Right lung (tissue), 5 donors: ENCODE data around the gene IFNL1. TPM values are rescaled to one million over a fixed set of nuclear protein-coding genes. Genes with fewer than 3 reads are reported as not detected.
"Not testable (repeated sequence)": the region's sequence is repeated elsewhere in the genome, so short reads cannot be mapped to it uniquely, and the experiment has no call there.

Source experiments
- DNase-seq, 2 donors: peaks; one replicate each; pipeline ENCODE4 v3.0.0-alpha.2; 2013
- polyA plus RNA-seq, 5 donors: library from polyadenylated mRNA; unstranded; fragments of 120-200 nt; gene quantifications; one replicate each; pipeline versions ENCODE4 v1.2.1 to v1.2.3, GENCODE V29; 2013; ENCODE audit warnings: inconsistent platforms in 1 of 5, low replicate concordance in 1 of 5; ENCODE audit not compliant: insufficient read length in 5 of 5, insufficient read depth in 1 of 5

Gene IFNL1
- polyA plus RNA-seq, 5 donors: not detected

DNA sequence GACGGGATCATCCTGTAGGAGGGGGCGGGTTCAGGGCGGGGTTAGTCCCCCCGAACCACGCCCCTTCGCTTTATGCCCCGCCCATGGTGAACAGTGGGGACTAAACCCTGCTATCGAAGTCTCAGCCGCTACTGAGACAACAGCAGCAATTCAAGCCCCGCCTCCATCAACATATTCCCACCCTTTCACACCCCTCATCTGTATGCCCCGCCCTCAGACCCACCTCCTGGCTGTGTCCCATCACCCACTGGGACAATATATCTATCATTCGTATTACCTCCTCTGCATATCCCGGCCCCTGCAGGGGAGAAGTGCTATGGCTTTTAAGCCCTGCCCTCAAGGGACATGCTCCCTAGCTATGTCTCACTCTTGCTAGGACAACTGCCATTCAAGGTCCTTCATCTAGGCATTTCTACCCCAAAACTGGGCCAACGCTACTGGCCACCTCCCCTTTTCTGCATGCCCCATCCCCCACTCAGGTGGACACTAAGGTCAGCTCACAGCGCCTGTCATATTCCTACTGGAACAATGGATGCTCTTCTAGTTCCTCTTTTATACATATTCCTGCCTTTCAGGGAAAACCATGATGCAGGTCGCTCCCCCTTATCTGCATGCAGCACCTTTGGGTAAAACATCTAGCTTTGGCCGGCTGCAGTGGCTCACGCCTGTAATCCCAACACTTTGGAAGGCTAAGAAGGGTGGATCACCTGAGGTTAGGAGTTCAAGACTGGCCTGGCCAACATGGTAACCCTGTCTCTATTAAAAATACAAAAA is 12.5 kb downstream of the IFNL1 start:
- no peak for DNase-seq

GRCh38 chr19:39309305-39309670 is 13.1 kb downstream of the IFNL1 start:
- not testable (repeated sequence) for DNase-seq

- DNase-seq: no peak
Observed at GRCh38 chr19:39310558-39311311, 14.5 kb downstream of the IFNL1 start.

DNA sequence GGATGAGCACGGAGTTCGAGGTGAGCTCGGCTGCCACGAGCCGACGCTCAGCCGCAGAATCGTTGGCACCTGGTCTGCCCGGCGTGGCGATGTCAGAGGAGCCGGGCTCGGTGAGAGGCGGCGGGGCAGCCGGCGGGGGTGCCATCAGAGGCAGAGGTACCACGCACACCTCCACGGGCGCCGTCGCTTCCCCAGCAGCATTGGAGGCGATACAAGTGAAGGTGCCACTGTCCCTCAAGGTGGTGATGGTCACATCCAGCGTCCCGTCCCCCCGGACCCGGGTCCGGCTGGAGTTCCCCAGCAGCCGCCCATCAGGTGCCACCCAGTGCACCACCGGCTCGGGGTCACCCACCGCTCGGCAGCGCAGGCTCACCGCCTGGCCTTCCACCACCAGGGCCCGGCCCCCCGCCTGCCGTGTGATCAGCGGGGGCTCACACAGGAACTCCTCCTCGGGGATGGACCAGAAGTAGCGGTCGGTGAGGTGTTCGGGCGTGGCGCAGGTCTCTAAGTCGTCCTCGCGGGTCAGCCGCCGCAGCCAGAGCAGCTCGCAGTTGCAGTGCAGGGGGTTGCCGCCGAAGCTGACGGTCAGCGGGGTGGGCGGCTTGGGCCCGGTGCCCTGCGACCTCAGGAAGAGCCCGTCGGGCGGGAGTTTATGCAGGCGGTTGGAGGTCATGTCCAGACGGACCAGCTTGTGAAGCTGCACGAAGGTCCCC is 18.0 kb downstream of the IFNL1 start:
- DNase-seq: no peak

- DNase-seq: no peak
Observed at GRCh38 chr19:39315933-39316332, 19.7 kb downstream of the IFNL1 start.

- DNase-seq: no peak
Observed at GRCh38 chr19:39316627-39317321, 20.6 kb downstream of the IFNL1 start.

DNA sequence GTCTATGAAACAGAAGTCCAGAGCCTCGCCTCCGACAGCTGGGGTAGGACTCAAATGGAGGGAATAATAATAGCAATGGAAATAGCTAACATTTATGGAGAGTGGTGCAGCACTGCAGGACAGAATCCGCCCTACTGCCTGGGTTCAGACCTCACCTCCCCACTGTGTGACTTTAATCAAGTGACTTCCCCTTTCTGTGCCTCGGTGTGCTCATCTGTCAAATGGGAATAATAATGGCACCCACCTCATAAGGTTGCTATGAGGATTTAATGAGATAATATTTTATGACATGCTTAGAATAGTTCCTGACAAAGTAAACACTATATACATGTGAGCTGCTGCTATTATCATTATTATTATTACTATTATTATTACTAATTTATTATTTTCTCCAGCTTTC is 21.3 kb downstream of the IFNL1 start:
- no peak for DNase-seq

GRCh38 chr19:39318071-39318470 is 21.9 kb downstream of the IFNL1 start:
- no peak for DNase-seq

DNA sequence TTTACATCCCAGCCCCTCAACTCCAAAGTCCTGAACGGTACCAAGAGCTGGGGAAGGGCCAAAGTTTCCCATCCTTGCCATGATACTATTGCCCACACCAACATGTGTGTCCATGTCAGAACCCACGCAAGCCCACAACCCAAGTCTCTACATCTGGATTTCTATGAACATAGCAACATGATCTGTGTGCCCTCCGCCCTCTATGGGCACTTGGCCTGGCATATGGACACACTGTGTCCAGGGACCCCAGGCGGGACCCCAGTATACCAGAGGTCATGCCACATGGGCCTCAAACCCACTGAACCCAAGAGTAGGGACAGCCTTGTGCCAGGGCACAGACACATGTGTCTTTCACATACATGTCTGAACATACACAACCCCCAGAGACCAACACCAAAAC is 22.5 kb downstream of the IFNL1 start:
- DNase-seq: no peak

DNA sequence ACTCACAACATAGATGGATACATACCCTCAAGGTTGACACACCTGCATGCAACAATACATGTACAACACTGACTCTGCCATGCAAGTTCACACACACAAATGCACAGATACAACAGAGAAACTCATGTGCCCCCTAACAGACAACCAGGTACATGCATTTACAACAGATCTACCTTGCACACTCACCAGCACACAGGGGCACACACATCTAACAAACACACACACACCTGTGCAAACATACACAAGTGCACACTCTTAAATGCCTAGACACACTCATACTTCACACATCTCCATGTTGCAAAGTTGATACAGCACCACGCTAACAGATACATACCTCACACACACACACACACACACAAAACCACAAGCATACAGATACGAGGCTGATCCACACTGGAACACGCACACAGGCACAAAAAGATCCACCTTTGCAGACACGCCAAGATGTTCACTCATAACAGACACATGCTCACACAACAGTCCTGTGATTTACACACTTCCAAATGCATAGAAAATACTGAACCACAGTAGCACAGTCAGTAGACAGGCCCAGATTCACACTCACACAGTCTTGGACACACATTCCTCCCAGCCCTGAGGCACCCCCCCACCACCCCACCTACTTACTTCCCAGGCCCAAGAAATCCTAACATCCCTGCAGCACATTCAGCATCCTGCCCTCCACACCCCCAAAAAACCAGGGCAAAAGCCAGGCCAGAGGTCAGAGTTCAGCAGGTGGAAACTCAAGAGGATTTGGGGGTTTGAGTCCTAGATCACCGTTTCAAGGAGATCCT is 23.1 kb downstream of the IFNL1 start:
- DNase-seq: no peak

- DNase-seq: no peak
Observed at GRCh38 chr19:39319892-39320248, 23.7 kb downstream of the IFNL1 start.

DNA sequence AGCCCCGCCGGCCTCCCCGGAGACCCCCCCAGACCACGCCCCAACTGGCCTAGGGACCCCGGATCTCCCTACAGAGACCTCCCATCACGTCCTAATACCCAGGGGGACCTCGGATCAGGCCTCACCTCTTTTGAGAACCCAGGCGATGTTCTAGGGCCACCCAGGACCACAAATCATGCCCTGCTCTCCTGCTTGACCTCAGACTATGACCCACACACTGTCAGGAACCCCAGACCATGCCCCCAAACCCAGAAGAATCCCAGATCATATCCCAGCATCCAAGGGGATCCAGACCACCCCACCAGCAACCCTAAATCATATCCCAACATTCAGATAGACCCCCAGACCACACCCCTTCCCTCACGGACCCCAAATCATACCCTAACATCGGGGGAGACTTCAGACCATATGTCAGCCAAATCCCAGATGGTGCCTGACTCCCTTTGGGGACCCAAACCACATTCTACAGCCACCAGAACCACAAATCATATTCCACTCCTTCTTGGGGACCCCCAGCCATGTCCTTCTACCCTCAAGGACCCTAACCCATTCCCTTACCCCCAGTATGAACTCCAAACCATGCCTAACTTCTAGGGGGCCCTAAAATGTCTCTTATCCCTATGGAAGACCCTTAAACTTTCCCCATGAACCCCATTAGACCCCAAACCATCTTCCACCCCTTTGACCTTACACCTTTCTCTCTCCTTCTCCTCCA is 25.1 kb downstream of the IFNL1 start:
- DNase-seq: no peak

GRCh38 chr19:39321832-39322176 is 25.6 kb downstream of the IFNL1 start:
- DNase-seq: no peak

DNA sequence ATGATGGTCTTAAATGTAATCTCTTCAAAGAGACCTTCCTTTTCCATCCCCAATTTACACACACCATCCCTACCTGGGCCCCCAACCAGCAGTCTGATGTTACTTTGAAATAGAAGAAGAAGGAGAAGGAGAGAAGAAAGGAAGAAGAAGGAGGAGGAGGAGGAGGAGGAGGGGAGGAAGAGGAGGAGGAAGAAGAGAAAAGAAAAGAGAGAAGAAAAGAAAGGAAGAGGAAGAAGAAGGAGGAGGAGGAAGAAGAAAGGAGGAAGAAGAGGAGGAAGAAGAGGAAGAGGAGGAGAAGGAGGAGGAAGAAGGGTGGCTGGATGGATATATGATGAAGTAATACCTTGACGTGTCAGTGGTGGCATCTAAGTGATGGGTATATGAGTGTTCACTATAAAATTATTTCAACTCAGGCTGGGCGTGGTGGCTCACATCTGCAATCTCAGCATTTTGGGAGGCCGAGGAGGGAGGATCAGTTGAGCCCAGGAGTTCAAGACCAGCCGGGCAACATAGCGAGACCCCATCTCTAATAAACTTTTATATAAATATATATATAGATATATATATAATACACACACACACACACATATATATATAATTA is 28.1 kb downstream of the IFNL1 start:
- no peak for DNase-seq

DNA sequence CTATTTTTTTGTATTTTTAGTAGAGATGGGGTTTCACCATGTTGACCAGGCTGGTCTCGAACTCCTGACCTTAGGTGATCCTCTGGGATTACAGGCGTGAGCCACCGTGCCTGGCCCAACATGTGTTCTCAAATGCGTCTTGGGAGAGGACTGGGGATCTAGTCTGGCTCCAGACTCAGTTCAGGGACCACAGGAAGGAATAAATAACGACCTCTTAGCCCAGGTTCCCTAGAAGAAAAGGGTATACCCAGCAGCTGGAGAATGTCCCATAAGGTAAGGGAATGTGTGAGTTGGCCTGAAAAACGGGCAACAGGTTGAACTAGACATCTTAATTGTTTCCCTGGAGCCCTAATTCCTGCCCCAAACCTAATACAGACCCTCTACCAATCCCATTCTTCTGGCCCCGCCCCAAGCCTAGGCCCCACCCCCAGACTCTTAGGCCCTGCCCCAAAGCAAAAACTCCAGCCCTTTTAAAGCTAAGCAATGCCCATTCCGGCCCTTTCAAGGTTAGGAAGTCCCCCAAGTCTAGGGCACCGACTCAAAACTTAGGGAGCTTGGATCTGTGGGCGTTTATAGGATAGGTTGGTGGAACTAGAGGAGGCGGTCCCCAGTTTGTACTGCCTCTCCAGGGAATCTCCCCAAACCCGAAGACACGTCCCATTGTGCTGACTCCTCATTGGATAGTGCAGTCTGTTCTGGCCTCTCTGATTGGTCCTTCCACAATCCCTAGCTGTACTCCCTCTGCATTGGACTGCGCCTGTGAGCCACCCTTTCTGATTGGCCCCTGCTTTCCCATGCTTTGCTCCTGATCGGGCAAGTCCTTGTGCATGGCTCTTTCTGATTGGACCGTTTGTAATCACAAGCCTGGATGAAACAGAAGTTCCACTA is 29.8 kb downstream of the IFNL1 start:
- DNase-seq: no peak

DNA sequence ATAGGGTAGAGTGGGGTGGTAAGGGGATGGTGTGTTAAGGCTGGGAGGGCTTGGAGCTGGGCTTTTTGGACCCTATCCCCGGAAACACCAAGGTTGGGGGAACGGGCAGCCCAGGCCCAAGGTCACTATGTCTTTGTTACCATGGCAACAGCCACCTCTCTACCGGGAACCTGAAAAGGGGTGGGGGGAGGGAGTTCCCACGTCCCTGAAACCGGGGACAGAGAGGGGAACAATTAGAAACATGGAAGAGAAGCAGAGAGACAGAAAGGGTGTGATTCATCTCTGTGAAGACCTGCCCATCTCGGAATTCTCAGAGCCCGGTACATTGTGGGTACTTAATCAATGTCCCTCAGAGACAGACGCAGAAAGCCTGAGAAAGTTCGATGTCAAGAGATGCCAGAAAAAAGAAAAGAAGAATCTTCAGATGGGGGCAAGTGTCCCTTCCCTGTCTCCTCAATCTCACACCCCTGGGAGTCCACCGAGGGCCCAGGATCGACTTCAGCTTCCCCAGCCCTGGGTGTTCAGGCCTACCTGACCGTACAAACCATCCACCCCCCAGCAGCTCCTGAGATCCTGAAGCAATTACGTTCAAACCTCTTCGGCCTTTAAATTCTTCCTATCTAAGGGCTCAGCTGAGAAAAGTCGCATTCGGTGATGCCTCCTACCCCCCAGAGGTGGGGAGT is 31.3 kb downstream of the IFNL1 start:
- no peak for DNase-seq

DNA sequence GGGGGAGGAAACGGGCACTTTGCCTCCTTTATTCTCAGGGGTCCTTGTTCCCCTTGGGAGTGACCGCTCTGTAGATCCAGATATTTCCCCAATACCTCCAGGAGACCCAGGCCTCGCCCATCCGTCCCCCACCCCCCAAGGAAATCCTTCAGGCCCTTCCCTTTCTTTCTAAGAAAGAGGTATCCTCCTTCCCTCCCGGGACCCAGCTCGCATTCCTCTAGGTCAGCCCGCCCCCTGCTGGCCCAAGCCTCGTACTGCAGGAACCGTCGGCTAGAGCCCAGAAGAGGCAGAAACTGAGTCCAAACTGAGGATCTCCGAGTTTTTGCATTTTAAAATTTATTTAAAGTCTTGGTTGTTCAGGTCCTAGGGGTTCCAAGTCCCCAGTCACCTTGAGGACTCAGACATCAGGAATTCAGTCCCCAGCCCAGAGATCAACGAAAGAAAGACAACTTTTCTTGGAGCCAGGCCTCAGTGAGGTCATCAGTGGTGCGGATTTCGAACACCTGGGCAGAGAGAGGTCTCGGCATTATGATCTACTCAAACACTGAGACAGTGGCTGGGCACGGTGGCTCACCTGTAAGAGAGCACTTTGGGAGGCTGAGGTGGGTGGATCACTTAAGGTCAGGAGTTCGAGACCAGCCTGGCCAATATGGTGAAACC is 32.0 kb downstream of the IFNL1 start:
- peak; percentile 61 to 70 for DNase-seq

DNA sequence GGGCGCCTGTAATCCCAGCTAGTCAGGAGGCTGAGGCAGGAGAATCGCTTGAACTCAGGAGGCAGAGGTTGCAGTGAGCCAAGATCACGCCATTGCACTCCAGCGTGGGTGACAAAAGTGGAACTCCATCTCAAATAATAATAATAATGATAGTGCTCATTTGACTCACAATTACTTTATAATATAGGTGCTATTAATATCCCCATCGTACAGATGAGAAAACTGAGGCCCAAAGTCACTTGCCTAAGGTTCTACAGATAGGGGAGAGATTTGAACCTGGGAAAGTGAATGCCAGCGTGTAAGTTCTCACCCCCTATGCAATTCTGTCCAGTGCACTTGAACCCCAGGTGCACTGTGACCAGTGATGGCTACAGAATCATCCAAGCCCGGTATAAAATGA is 33.7 kb downstream of the IFNL1 start:
- no peak for DNase-seq
